CD4-positive, alpha-beta T cell treated with Interleukin-4 for 4 hours (primary cell): ENCODE results near the gene CCSER1.
"Not testable (repeated sequence)": the region's sequence is repeated elsewhere in the genome, so short reads cannot be mapped to it uniquely, and the experiment has no call there.

Experiments used
- DNase-seq: peaks from one replicate; pipeline ENCODE4 v3.0.0-alpha.2; 2020

The CCSER1 gene

DNA sequence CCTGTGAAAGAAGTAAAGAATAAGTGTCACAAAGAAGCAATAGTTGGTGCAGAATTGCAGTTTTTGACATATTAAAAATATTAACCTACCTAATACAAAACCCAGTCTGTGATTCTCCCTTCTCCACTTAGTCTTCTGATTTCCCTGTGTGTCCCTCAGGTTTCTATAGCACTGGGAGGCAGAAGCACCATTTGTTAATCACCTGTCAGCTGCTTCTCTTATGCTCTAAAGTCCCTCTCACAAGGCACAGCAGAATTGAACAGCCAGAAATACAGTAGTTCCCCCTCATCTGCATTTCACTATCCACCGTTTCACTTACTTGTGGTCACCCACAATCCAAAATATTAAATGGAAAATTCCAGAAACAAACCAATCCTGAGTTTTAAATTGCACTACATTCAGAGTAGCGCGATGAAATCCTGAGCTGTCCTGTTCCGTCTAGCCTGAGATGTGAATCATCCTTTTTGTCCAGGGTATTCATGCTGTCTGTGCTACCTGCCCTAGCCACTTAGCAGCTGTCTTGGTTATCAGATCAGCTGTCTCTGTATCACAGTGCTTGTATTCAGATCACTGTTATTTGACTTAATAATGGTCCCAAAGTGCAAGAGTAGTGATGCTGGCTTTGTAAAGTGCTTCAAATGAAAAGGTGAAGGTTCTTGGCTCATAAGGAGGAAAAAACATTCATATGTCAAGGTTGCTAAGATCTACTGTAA is 1192.5 kb downstream of the CCSER1 start:
- no peak for DNase-seq

- no peak for DNase-seq
Measured at GRCh38 chr4:91322961-91323360, 1195.8 kb downstream of the CCSER1 start.

DNA sequence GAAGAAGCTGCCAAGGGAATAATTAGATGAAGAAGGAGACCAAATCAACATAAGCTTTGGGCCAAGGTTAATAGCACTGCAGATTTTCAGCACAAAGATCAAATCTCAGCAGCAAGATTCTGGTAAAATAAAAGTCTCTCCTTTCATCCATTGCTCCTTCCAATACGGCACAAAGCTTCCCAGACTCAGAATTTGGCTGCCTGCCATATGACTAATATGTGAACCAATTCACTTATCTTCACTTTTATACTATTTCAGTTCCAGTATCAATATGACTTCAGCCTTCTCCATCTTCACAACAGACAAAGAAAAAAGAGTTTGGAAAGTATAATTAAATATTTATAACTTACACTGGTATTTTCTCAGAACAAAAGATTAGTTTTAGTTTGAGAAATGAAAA is 1198.3 kb downstream of the CCSER1 start:
- DNase-seq, result no peak

DNA sequence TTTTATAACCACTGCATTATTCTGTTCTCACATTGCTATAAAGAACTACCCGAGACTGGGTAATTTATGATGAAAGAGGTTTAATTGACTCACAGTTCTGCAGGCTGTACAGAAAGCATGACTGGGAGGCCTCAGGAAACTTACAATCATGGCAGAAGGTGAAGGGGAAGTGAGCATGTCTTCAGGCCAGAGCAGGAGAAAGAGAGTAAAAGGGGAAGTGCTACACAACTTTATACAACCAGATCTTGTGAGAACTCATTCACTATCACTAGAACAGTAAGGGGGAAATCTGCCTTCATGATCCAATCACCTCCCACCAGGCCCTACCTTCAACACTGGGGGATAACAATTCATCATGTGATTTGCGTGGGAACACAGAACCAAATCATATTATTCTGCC is 1199.0 kb downstream of the CCSER1 start:
- not testable (repeated sequence) for DNase-seq

DNA sequence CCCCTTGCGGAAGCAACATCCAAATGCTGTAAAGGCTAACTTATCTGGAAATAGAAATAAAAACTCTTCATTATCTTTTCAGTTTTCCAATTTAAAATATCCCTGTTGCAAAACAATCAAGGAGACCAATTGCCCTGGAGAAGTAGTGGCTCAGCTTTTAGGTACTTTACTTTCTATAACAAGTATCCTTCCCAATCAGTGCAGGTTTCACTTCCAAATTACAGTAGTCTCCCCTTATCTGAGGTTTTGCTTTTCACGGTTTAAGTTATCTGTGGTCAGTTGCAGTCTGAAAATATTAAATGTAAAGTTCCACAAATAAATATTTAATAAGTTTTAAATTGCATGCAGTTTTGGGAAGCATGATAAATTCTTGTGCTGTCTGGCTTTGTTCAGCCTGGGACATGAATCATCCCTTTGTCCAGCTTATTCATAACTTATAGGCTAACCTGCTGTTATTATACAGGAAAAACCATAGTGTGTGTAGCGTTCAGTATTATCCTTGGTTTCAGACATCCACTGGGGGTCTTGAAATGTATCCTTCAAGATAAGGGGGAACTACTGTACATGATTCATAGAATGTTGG is 1203.5 kb downstream of the CCSER1 start:
- DNase-seq, result no peak

DNA sequence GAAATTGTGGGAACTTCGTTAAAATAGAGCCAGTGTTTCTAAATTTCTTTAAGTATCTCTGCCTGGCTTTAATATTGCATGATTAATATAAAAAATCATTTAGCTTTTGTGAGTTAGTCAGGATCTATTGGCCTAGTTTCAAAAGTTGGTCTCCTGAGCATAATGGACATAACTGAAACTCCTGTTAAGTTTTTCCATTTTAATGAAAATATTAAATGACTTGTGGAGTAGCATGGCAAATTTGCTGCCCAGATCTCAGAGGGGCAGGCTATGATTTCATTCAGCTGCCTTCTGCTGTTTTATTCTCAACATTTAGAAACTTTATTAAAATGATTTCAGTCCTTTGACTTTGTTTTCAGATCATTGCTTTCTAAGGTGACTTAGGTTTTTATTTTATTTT is 1213.6 kb downstream of the CCSER1 start:
- DNase-seq, result no peak

DNA sequence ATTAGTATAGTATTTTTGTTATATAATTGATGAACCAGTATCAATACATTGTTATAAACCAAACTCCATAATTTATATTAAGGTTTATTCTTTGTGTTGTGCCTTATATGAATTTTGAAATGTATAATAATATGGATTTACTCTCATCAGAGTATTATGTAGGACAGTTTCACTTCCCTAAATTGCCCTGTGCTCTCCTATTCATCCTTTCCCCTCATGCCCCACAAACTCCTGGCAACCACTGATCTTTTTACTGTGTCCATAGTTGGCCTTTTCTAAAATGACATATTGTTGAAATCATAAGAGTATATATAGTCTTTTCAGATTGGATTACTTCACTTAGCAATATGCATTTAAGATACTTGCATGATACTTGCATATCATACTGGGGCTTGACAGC is 1218.4 kb downstream of the CCSER1 start:
- DNase-seq, result no peak

- not testable (repeated sequence) for DNase-seq
Measured at GRCh38 chr4:91356496-91356895, 1229.3 kb downstream of the CCSER1 start.

DNA sequence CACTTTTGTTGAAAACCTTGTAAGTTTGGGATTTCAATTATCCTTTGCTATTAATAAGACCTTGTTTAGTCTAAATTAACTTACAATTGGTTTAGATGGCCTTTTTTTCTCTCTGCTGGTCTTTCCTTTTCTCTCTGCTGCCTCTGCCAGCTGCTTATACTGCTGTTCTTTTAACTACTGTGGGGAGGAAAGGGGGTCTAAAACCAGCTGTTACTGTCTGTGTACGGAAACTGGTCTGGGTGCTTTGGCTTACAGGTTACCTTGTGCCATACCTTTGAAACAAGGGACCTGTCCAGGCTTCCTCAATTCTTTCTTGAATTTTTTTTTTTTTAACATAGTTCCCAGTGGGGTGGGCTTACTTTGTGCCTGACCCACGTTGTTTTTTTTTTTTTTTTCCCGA is 1230.8 kb downstream of the CCSER1 start:
- DNase-seq, result not testable (repeated sequence)

- DNase-seq, result not testable (repeated sequence)
Measured at GRCh38 chr4:91358621-91359020, 1231.4 kb downstream of the CCSER1 start.

- no peak for DNase-seq
Measured at GRCh38 chr4:91359041-91360031, 1232.1 kb downstream of the CCSER1 start.

GRCh38 chr4:91362125-91362524 is 1234.9 kb downstream of the CCSER1 start:
- DNase-seq, result no peak

- DNase-seq, result no peak
Measured at GRCh38 chr4:91366554-91366953, 1239.4 kb downstream of the CCSER1 start.

DNA sequence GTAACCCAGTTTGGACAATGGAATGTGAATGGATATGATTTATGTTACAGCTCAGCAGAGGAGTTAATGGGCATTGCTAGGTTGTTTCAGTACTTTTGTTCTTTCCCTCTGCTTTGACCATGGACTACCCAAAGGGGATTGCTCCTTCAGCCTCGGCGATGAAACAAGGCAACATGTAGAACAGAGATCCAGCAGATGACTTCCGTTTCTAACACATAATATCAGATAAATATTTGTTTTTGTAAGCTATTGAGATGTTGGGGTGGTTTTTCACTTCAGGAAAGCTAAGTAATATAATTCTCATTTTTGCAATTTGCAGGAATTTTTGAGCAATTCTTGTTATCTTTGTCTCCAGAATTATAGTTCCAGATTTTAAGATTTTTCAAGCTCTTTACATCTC is 1241.9 kb downstream of the CCSER1 start:
- no peak for DNase-seq

GRCh38 chr4:91373546-91373945 is 1246.4 kb downstream of the CCSER1 start:
- no peak for DNase-seq

GRCh38 chr4:91405431-91405830 is 1278.2 kb downstream of the CCSER1 start:
- DNase-seq, result not testable (repeated sequence)

DNA sequence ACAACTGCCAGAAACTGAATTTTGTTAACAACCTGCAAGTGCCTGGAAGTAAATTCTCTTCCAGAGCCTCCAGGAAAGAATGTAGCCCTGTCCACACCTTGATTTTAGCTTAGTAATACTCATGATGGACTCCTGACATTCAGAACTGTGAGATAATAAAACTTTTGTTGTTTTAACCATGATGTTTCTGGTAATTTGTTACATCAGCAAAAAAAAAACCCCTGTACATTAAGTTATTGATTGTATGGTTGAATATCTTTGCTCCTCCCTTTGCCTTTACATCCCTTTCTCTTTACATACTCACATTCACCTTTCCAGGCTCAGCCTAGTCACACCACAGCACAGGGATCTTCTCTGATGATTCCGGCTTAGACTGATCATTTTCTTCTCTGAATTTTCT is 1294.8 kb downstream of the CCSER1 start:
- DNase-seq, result no peak

GRCh38 chr4:91426725-91427124 is 1299.5 kb downstream of the CCSER1 start:
- DNase-seq, result no peak

GRCh38 chr4:91427171-91427570 is 1300.0 kb downstream of the CCSER1 start:
- no peak for DNase-seq

GRCh38 chr4:91434631-91435030 is 1307.4 kb downstream of the CCSER1 start:
- no peak for DNase-seq

- no peak for DNase-seq
Measured at GRCh38 chr4:91436556-91436955, 1309.4 kb downstream of the CCSER1 start.

GRCh38 chr4:91447168-91447567 is 1320.0 kb downstream of the CCSER1 start:
- no peak for DNase-seq

DNA sequence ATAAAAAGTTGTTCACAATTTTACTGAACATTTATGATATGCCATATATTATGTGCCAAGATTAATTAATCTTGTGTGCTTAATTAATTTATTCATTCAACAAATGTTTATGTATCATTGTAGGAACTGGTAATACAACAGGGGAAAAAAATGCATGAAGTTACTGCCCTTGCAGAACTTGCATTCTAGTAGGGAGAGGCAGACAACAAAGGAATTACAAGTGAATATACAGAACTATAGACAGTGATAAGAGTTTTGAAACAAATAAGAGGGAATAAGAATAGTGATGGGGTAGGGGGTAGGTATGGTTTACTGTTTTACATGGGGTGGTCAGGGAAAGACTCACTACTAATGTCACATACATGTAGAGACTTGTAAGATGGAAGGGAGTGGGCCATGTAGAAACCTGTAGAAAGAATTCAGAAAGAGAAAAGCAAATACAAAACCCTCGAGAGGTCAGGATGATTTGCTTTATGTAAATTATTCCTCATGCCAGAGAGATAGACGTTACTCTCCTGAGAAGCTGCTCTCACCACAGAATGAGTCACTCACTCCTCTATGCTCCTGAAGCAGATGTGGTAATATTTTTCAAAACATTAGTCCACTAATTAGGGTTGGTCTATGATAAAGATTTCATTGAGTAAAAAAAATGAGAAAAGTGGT is 1321.6 kb downstream of the CCSER1 start:
- no peak for DNase-seq
